HG03558 (cell line): ENCODE data around the gene PEX14.

ENCODE experiments used
- ATAC-seq: cut with Tn5 transposase; IDR thresholded peaks from one replicate; pipeline ENCODE4 v1.9.1; 2021; ENCODE audit warnings: moderate number of reproducible peaks; ENCODE audit not compliant: unreplicated experiment; ENCODE audit errors: extremely low read depth

PEX14 gene

DNA sequence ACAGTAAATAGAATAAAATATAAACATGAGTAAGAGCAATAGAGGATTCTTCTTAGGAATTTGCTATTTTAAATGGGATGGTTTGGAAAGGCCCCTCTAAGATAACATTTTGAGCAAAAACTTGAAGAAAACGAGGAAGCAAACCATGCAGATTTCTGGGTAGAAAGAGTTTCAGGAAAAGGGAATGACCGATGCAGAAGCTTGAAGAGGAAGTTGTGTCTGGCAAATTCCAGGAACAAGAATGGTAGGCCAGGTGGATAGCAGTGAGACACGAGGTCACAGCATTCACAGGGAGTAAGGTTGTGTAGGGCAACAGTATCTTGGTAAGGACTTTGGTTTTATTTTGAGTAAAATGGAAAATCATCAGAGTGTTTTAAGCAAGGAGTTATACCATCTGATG is 108.9 kb downstream of the PEX14 start:
- ATAC-seq = no peak

DNA sequence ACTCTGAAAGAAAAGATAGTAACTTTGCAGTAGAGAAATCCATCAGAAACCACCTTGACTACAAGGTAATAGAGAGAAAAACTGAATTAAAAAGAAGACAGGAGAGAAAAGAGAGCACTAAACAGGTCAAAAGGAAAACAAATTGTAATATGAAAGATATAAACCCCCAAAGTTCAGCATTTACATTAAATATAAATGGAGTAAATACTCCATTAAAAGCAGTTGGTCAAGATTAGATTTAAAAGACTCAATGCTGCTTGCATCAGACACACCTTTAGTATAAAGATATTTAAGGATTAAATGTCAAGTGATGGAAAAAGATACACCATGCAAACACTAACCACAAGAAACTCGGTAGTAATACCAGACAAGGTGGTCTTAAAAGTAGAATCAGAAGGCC is 110.5 kb downstream of the PEX14 start:
- no peak for ATAC-seq

DNA sequence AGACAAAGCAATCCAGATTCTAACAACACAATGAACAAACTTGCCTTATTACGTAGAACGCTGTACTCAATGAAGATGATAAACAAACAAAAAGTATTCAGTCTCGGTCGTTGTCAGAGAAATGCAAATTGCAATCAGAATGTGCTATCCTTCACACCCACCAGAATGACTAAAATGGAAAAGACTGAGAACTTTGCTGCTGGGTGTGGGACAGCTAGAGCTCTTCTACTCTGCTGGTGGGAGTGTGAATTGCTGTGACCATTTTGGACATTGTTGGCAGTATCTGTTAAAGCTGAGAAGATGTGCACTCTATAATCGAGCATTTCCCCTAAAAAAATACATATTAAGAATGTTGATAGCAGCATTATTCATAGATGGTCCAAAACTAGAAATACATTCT is 111.4 kb downstream of the PEX14 start:
- no peak for ATAC-seq

DNA sequence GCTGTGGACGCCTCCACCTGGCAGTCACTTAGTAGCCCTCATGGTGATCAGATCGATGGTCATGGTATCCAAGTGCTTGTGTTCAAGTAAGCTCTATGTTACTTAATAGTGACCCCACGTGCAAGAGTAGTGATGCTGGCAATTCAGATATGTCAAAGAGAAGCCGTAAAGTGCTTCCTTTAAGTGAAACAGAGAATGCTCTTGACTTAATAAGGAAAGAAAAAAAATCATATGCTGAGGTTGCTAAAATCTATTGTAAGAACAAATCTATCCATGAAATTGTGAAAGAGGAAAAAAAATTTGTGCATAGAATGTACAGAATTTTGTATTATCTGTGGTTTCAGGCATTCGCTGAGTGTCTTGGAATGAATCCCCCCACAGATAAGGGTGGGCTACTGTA is 113.9 kb downstream of the PEX14 start:
- ATAC-seq = no peak

DNA sequence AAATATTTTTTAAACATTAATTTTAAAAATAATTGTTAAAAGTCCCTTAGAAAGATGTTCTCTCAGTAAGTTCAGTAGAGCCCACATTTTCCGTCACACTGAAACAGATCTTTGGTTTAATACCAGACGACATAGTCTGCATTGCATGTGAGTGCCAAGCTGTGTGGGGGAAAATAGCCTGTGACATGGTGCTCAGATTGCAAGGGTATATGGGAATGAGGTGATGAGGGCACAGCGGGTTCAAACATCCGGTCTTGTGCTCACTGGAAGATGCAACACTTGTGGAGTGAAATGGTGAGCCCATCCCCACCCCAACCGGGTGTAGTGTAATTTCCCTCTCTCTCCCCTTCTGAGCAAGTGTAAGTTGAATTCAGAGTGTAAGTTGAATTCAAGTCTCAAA is 114.3 kb downstream of the PEX14 start:
- no peak for ATAC-seq

DNA sequence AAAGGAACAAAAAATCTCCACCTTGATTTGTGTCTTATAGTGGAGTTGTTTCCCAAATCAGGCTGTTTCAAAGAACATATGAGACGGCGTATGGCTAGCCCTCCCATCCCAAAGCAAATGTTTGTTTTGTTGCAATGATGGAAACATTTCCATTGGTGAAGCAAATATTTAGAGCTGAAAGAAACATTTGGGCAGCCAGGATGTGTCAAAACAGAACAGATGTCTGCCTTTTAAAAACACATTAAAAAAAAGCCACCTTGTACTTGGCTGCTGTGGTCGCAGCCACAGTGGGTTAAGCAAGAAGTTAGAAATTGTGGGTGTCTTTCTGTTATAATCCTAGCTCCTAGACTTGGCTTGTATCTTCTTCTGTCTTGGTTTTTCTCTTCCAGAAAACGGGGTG is 116.3 kb downstream of the PEX14 start:
- ATAC-seq = no peak

DNA sequence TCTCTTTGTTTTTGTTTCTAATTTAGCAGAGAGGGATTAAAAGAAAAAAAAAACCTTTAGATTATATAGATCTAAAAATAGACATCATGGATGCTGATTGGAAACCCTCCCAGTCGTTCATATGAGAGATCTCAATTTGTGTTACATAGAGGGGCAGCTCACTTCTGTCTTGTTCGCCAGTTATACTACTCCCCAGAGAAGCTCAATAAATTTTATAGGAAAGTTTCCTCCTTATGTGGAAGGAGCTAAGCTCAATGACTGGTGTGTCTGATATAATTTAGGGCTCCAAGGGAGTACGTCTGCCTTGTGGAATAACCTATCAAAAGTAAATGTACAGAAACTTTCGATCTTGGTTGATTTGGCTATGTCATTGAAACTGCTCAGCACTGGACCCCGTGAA is 117.6 kb downstream of the PEX14 start:
- no peak for ATAC-seq

DNA sequence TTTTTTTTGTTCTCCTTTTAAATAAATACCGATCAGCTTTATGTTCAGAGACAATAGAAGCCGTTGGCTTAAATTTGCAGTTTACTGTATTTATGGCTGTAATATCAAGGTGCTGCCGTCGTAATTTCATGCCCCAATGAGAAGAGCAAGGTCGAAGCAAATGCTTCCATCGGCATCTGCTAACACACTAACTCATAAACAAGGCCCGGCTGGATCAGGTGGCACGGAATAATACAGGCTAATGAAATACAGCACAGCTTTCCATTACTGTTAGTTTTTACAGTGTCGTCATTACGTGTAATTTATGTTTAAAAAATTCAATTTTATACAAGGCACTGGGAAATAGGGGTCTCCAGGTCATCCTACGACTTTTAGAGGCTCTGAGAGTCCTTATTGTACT is 119.0 kb downstream of the PEX14 start:
- ATAC-seq = no peak

DNA sequence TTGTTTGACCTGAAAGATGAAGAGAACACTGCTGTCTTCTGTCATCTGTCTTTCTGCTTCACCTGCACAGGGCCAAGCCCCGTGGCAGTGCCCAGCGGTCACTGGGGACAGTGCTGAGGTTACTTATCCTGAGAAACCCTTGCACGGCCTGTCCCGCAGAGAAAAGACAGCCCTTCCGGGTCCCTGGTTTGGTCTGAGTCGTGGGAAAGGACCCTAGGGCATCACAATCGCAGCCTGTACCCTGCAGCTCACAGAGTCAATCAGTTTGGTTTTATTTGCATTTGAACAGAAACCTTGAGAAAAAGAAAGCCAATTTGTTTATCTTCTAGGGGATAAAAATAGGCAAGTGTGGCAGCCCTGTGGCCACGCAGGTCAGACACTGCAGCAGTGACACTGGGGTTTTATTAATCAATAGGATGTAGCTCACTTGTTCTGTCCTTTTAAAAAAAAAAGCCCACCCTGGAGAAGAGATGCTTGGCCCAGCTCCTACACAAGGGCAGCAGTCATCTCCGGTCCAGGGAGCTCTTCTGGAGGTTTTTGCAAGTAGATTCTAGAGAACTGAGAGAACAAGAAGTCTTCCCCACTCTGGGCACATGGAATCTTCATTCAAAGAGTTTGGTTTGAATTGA is 120.0 kb downstream of the PEX14 start:
- no peak for ATAC-seq

DNA sequence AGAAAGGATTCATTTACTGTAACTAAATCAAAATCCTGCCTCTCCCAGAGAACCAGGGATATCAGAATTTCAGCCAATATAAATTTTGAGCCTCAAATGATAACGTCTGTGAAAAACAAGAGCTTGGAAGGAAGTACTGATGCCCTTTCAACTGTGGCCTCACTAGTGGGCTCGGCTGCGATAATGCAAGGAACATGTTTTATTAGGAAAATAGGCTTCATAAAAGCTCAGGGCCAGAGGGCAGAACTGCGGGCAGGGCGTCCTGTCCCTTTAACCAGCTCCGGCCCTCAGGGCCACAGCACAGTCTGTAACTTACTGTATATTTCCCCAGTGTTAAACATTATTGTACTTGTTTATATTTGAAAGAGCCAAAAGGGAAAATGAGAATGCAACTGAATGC is 122.0 kb downstream of the PEX14 start:
- ATAC-seq = no peak

DNA sequence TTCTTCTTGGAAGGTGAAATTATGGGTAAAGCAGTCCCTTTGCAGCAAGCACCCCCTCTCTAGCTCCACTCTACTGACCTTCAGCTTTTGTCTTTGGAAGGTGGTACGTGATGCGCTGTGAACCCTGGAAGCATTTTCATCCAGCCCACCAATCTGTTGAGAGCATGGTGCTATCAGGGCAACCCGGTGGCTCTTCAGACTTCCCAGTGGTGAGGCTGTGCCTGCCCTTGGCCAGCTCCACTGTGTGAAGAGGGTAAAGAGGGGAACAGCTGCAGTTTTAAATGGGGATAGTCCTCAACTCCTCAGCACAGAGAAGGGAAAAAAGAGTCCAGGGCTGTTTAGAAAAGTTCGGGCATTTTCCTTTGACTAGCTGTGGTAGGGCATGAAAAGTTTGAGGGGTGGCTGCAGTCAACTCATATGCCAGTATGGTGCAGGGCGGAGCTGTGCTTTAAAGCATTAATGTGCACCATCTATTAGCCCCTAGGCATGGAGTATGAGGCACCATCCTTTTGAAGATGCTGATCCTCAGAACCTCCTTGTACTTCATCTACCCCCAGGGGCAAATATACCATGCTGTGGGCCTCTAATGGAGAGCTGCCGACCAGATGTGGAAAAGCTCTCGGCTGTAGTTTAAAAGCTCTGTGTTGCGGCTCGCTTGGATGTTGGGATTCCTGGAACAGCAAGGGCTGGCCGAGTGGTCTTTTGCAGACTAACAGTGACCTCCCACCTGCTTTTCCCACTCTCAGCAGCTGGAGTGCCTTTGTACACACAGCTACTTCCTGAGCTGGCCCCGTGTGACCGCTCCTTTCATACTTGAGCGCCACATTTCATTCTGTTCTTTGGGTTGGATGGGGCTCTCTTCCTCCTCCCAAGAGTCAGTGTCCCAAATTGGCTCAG is 123.0 kb downstream of the PEX14 start:
- no peak for ATAC-seq

DNA sequence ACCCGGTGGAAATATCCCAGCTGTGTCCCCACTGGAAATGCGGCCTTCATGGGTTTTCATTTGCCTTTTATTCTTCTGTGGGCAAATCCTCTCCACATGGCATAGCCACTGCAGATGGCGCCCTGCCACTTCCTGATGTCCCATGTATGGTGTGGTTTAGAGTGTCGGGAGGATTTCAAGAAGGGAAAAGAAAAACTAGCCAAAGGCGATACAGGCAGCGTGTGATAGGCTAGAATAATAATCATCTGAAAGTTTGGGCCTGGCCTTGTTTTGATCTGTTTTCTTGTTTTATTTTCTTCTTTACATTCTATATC is 123.6 kb downstream of the PEX14 start:
- ATAC-seq = no peak

DNA sequence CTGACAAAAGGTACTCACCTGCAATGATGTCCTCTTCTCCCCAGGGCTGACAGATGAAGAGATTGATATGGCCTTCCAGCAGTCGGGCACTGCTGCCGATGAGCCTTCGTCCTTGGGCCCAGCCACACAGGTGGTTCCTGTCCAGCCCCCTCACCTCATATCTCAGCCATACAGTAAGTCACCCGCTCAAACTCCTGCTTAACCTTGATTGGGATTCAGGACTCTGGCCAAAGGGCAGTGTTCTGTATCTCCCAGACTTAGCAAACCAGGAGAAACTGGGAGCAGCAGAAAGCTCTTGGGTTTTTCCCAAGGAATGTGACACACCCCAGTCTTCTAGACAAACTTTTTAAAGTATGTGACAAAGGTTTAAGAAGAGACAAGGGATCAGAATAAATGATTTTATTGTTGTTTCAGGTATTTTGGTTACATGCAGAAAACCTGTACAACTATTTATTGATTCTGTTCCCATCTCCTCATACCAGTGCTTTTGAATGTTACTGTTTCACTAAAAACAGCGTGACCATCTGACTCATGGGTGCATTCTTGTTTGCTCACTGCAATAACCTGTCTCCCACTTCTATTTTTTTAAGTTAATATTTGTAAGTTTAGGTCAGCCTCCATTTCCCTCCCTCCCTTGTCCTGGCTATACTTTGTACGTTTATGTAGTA is 124.6 kb downstream of the PEX14 start:
- no peak for ATAC-seq

DNA sequence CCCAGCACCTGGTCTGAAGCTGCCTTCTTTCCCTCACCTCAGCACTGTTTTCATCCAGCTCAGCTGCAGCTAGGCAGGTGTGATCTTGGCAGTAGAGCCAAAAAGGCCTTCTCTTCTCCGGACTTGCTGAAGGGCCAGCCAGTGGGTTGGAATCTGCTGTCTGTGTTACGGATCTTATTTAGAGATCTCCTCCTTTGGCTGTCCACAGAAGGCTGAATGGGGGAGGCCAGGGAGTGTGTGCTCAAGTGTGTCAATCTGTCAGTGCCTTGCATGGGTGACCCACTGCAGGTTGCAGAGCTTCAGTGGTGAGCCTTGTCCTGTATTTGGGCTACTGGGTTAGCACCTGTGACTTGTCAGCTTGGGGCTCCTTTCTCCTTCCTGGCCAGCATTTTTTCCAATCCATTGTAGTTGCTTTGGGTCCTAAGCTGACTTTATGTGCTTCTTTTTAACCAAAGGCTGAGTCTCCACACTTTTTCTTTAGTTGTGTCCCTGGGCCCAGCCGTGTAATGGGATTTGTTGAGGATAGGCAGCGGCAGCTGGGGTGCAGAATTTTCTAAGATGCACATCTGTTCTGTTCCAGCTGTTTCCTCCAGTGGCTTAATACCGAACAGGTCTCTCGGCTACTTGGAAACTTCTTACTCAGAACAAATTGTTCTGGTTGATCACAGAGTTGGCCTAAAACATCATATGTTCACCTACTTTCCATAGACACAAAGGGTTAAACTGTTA is 126.8 kb downstream of the PEX14 start:
- no peak for ATAC-seq

DNA sequence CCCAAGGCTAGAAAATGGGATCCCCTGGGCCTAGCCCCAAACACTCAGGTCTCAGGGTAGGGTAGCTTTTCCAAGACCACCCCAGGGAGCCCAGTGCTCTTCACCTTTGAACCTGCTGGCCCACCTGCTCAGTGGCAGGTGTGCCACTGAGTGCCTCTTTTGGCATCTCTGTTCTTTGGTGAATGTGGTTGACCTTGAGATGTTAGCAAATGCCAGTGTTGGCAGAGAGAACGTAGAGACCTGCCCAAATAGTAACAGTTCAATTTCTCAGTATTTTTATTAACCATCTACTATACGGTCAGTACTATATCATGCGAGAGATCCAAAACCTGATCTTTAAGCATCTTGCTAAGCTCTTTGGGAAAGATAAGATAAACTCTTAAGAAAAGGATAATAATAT is 128.2 kb downstream of the PEX14 start:
- ATAC-seq = no peak

DNA sequence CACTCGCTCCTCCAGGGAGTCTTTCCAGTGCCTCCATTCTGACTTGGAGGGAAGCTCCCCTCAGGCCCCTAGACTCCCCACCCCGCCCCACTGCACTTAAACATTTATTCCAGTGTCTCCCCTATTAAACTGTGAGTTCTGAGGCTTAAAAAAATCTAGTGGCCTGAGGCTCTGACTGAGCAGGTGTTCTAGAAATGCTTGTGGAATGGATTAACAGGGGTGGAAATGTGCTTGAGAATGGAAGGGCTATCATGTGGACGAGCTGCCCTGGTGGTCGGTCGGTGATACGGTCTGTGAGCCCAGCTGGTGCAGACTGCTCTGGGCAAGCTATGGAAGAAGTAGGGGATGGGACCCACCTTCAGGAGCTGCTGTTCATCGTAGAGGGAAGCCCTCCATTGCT is 130.2 kb downstream of the PEX14 start:
- no peak for ATAC-seq

DNA sequence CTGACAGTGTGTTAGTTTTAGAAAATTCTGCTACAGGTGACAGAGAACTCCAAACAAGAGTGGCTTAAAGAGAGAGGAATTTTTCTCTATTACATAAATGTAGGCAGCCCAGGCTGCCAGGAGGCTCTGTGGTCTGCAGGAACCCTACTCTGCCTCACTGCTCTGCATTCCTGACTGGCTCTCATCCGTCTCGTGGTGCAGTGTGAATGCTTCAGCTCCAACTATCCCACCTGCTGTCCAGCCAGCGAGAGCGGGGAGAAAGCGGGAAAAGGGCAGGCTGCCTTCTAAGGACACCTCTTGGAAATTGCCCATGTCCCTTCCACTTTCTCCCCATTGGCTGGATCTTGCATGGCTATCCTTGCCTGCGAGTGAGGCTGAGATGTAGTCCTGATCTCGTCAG is 131.3 kb downstream of the PEX14 start:
- no peak for ATAC-seq

DNA sequence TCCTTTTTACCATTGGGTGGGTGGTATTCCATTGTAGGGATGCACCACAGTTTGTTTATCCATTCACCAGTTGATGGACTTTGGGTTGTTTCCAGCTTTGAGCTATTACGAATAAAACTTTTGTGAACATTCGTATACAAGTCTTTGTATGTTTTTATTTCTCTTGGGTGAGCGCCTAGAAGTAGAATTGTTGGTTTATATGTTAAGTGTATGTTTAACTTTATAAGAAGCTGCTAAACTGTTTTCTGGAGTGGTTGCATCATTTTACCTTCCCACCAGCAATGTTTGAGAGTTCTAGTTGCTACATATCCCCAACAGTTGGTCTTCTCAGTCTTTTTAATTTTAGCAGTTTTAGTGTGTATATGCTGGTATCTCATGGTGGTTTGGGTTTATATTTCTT is 132.5 kb downstream of the PEX14 start:
- ATAC-seq = no peak

DNA sequence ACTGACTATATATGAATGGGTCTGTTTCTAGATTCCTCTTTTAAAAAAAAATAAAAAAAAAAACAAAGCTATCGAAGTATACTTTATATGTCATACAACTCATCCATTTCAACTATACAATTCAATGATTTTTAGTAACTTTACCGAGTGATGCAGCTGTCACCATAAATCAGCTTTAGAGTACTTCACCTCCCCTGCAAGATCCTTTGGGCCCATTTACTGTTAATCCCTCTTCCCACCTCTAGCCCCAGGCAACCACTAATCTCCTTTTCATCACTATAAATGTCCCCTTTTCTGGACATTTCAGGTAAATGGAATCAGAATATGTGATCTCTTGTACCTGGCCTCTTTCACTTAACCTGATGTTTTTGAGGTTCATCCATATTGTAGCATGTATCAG is 133.9 kb downstream of the PEX14 start:
- no peak for ATAC-seq

DNA sequence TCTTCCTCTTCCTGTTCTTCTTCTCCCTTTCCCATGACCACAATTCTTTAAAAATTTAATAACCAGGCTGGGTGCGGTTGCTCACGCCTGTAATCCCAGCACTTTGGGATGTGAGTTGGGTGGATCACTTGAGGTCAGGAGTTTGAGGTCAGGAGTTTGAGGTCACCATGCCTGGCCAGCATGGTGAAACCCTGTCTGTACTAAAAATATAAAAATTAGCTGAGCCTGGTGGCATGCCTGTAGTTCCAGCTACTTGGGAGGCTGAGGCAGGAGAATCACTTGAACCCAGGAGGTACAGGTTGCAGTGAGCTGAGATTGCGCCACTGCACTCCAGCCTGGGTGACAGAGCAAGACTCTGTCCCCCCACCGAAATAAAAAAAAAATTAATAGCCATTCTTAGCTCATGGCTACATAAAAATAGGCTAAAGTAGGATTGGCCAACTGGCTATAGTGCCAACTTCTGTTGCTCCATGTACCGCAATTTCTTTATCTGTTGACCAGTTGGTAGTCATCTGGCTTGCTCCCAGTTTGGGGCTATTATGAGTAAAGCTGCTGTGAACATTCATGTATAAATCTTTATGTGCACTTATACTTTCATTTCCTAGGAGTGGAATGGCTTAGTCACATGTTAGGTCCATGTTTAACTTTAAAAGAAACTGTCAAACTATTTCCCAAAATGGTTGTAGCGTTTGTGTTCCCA is 136.3 kb downstream of the PEX14 start:
- no peak for ATAC-seq
